Measurements from ENCODE around the gene LRGUK.
"Not testable (repeated sequence)": the region's sequence is repeated elsewhere in the genome, so short reads cannot be mapped to it uniquely, and the experiment has no call there.

LRGUK gene

DNA sequence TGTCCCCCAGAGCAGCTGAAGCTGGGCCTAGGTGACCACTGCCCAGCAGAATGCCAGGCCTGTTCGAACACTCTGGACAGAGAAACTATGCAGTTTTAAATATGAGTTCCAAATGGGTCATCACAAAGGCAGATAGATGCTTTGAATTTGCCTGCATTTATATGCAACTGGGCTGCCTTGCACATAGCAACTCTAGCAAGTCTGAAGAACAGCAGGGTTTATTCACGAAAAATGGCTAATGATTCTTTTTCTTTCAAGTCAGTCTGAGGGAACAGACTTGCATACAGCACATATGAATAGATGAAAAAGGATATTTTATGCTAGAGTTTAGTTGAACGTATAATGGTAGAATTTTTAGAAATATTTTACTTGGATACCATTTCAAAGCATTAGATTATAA is 121.1 kb downstream of the LRGUK start:
- no peak for DNase-seq

DNA sequence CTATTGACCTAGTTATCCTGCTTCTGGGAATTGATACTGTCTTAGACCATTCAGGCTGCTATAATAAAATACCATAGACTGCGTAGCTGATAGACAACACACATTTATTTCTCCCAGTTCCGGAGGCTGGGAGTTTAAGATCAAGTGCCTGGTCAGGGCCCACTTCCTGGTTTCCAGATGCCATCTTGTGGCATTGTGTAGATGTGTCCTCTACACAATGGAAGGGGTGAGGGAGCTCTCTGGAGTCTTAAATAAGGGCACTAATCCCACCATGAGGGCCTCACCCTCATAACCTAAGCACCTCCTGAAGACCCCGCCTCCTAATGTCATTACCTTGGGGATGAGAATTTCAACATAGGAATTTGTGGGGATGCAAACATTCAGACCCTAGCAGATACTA is 127.2 kb downstream of the LRGUK start:
- DNase-seq = no peak

DNA sequence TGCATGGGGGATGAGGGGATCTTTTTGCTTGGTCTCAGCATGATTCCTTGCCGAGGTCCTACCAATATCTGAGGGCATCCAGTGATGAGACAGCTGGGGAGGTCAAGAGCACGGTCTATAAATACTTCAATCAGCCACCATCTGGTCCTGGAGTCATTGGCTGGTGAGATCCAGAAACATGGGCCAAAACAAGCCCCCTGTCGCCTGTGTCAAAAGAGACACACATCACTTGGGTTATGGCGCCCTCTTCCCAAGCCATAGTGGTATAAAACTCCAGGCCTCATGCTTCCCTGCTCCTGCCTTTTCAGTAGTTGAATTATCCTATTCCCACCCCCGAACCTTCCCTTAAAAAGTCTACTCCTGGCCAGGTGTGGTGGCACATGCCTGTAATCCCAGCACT is 128.7 kb downstream of the LRGUK start:
- DNase-seq = no peak

DNA sequence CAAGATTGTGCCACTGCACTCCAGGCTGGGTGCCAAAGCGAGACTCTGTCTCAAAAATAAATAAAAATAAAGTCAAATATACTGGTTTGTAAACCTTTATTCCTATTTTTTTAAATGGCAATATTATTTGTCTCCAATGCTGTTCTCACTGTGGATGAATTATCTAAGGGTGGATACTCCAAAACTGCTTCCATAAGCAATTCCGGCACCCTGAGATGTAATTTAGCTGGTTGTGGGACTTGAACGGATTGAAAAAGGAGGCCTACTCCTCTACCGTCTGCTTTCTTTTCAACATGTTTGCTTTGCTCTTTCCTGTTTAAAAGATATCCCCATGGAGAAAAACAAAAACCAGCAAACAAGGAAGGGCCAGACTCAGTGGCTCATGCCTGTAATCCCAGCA is 135.2 kb downstream of the LRGUK start:
- no peak for DNase-seq

DNA sequence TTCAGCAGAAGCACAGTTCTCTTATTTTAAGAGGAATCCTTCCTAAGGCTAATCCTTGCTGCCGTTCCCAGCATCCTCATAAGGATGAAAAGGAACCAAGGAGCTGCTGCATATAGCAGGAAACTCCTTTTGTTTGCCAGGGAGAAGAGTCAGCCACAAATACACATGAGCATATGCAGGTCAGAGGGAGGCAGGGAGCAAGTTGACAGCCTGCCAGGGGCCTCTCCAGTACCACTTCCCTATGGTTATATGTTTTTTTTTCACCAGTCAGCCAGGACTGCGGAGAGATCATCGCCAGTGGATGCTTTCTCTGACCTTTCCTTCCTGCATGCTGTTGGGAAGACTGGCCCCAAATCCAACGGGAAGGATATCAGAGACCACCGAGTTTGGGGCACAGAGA is 149.8 kb downstream of the LRGUK start:
- no peak for DNase-seq

DNA sequence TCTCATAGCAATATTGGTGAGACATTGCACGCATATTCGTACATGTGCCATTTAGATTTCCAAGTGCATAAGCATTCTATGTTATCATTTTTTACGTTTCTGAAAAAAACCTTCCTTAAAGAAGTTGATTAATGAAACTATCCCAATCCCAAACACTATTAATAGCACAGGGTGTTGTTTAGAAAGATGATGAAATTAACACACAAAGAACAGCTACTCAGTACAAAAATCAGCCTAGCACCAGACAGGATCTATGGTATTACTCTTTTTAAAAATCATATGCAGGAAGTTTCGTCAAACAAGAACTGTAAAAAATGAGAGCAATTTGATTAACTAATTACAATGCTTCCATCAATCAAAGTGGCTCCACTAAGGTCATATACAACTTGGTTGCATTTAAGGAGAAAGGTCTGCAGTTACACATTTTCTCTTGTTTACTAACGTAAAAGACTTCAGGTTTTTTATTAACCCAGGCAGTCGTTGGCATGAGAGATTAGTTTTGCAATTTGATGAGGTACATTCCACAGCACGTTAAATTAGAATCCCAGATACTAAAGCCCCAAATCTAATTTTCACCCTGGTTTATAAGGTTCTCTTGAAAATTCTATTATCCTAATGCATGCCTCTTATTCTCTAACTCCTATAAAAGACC is 151.5 kb downstream of the LRGUK start:
- DNase-seq = no peak

DNA sequence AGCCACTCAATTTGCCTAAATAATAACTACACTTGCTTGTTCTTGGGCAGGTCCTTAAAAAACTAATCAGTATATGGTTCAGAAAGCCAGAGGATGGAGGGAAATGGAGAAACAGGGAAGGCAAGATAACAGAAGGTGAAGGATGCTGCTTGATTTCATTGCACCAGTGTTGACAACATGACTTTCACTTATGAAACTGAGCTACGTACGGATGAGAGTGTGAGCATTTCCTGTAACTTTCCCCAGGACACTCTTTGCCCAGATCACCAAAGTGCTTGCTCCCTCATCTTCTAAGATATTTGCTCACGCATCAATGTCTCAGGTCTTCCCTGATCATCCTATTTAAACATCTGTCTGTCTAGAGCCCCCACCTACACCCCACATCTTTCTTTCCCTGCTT is 152.2 kb downstream of the LRGUK start:
- DNase-seq = no peak

DNA sequence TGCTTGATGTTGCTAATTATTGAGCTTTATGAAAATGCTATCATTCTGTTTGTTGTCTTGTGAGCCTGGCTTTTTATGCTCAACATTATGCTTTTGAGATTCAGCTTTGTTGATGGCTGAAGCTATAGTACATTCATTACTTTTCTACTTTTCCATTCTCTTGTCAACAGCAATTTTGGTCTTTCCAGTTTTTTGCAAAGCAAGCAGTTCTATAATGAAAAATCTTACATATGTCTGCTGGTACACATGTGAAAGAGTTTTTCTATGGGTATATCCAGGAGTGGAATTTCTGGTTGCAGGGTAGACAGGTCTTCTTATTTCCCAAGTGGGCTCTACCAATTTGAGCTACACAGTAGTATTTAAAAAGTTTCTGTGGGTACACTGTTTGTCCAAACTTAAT is 152.8 kb downstream of the LRGUK start:
- no peak for DNase-seq

DNA sequence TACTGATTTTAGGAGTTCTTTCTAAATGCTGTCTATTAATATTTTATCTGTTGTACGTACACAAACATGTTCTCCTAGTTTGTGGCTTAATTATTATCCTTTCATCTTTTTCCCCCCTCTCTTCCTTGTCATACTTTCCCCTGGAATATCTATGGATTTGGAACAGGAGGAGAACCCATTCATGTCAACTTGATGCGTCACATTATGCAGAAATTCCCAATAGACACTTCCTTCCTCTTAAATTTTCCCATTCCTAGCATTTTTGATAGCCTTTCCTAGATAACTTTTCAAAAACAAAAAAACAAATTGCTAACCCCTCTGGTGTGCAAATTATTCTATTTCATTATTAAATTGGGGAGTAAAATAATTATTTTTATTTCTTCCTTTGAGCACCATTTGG is 153.4 kb downstream of the LRGUK start:
- DNase-seq = no peak

DNA sequence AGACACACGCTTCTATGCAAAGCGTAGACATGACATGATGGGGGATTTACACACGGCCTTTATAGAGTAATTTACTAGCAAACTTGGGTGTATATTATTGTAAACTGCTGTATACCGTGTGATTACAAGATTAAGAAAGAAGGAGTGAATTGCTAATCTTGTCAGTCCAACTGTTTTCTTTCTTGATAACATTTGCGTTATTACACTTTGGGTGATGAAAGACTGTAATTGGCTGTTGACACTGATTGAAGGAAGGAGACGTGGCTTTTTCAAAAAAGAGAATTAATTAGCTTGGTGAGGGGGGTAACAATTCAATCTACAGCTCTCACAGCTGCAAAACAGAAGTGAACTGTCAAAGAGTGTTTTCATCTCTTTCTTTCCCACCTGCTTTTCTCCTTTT is 156.9 kb downstream of the LRGUK start:
- no peak for DNase-seq

DNA sequence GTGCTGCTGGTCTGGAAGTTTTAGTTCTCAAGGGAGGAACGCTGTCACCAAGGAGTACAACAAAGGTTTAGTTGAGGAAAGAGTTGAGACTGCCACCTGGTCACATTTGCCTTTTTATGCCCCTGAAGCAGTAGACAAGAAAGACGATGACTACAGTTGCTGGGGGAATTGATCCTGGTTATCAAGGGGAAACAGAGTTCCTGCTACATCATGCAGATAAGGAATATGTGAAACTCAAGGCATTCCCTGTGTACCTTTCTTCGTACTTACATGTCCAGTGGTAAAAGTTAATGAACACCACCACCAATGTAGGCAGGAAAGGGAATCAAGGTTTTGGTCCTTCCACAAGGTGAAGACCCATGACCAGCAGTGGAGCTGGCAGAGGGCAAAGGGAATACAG is 157.8 kb downstream of the LRGUK start:
- no peak for DNase-seq

DNA sequence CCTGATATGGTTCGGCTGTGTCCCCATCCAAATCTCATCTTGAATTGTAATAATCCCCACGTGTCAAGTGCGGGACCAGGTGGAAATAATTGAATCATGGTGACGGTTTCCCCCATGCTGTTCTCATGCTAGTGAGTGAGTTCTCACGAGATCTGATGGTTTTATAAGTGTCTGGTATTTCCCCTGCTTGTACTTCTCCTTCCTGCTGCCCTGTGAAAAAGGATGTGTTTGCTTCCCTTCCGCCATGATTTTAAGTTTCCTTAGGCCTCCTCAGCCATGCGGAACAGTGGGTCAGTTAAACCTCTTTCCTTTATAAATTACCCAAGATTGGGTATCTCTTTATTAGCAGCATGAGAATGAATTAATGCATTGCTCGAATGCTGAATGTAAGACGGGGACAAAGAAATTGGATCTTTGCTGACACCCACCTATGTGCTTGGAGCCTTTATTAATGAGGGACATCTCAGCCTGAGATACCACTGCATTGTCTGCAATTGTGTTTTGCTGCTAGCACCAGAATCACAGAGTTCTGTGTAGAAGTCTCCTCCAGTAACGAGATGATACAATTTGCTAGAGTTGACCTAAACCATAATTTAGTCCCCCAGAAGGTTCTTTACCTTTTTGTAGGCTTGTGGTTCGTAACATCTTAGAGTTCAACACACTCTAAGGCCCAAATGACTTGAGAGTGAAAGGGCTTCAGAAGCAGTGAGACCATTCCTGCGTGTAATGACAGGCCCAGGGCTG is 160.9 kb downstream of the LRGUK start:
- DNase-seq = no peak

DNA sequence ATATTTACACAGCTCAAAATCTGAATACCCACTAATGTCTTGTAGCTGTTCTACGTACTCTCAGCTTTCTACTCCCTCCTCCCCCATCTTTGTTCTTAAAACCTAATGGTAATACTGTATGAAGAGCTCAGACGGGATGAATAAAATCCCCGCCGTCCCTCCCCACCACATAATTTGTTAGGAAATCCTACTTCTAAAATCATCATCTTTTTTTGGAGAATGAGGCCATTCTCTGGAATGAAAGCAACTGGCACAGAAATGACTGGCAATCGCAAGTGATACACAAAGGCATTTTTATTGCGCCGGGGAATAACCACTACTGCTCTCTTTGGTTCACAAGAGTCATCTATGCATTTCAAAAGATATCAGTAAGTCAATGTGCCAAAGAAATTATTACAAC is 162.3 kb downstream of the LRGUK start:
- DNase-seq = no peak

DNA sequence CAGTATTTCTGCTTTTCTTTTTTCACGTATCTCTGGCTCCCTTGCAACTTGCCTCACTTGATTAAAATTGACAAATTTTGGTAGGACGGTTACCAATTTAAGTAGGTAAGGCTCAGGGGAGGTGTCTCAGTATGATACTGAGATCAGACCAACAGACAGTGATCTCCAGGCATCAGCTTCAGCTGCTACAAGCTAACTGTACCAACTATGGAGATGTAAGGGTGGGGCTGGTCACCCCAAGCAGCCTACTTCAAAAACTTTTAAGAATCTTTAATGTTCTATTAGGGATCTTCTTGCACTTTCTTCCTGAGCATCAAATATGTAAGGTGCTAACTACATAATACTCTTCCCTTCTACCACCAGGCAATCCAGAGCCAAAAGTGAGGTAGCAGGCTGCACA is 162.7 kb downstream of the LRGUK start:
- no peak for DNase-seq

DNA sequence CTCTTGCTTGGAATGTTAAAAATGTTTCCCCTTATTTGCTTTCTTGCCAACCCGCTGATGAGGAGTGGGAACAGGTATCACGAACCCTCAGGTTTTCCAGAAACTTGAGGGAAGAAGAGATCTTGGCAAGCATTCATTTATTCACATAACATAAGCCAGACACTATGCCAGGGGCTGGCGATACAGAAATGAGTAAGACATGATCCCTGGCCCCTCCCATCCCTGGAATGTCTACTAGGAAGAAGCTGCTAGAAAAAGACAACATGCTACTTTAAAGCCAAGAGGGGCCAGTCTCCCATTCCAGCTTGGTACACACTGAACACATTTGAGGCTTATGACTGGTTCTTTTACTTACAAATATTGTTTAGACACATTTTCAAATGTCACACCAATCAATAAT is 163.1 kb downstream of the LRGUK start:
- DNase-seq = peak; percentile 73

DNA sequence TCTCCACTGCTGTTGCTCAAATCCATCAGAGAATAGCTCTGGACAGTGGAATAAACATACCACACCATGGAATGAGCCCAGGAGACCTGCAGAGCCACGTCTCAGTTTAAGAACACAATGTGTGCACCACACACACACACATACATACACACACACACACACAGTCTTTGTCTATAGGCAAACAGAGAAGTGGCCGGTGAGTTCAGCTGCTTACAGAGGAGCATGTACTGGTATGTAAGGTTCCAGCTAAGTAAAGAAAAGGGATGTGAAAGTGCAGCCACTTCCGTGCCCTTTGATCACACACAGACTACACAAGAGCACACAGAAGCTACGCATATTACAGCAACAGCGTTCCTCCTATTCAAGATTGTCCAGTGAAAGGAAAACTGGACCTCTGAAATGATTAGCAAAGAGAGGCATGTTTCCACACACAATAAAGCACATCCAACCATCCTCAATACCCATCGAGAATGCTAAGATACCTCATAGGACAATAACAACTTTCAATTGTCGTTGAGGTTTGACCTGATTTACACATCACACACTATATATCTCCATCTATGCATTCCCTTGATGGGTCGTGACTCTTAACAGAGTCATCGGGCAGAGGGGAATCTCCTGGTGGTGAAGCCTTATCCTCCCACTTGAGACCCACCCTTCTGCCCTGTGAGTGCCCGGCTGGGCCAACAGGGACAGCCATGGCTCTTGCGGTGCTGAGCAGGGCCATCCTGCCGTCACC is 166.0 kb downstream of the LRGUK start:
- no peak for DNase-seq

DNA sequence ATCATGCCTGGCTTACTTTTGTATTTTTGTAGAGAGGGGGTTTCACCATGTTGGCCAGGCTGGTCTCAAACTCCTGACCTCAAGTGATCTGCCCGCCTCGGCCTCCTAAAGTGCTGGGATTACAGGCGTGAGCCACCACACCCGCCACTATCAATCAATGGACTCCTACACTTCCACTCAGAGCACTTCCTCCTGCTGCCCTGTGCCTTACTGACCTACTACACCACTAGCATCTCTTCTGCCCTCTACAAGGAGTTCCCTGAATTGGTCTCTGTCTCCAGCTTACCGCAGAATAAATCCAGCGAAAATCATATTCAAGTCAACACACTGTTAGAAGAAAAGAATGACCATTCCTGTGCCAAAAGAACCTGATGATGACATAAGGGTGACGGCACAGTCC is 168.8 kb downstream of the LRGUK start:
- not testable (repeated sequence) for DNase-seq

DNA sequence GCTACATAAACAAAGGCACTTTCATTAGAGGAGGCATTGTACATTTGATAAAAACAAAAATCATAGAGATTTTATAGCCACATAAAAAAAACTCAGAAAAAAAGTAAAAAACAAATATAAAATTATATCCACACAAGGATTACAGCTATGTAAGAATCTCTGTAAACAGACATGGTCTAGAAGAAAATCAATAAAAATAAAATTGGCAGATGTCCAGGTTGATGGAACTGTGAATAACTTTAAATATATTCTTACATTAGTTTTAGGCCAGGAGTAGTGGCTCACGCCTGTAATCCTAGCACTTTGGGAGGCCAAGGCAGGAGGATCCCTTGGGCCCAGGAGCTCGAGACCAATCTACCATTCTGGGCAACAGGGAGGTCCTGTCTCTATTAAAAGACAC is 170.3 kb downstream of the LRGUK start:
- DNase-seq = no peak

DNA sequence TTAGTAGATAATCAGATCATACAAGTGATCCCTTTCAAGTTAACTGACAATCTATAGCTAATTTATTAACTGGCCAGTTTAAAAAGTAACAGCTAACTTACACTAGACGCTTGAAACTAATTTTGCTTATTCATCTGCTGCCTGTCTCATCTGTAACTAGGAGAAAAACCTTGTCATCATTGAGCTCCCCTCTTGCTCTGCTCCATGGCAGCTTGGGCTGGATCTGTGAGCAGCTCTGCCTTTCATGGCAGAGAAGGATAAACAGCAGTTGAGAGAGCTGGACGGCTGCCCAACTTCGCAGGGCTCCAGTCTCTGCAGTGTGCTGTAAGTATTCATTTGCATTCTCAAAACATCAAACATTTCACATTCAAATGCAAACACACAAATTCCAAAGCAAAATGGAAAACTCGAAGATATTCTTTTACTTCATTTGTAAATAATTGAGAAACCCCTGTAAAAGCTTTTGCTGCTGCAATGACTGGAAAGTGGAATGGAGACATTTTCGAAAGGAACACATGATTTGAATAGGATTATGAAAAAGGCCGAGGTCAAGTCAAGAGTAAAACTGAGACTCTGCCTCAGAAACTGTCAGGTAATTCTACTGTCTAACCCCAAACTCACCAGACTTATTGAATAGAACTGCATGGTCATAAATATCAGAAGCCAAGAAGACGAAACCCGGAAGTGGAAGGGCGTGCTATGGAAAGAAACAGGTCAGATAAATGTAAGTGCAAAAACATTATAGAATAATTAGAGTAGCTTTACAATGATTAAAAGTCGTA is 172.0 kb downstream of the LRGUK start:
- no peak for DNase-seq

DNA sequence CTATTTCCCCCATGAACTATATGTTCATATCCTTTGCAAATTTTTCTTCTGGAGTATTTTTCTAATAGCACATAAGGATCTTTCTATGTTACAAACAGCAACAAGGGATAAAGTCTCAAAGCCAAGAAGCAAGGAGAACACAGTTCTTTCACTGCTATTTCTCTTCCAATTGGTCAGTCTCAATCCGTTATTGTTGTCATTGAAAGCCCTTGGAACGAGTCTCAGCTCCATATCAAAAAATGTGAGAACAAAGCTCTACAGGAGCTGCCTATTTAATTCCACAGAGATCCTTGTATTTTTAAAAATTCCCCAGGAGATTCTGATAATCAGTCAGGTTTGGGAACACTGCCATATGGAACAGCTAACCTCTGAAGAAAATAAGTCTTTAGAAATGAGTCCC is 173.8 kb downstream of the LRGUK start:
- DNase-seq = no peak

DNA sequence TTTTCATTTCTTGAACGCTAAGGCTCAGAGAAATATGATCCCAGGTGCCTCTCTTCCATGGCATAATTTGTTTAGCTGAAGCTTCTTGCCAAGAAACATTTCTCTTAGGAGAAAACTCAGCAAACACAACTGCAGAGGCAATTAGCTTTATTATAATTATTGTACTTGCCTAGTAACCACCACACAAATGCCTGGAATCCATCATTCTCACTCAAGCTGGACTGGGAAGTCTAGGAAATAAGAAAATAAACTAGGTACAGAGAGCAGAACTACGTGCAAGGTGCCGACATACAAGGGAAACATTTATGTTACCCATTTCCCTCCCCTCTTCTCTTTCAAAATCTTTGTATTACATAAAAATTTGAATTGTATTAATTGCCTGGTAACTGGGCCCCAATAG is 174.5 kb downstream of the LRGUK start:
- no peak for DNase-seq

DNA sequence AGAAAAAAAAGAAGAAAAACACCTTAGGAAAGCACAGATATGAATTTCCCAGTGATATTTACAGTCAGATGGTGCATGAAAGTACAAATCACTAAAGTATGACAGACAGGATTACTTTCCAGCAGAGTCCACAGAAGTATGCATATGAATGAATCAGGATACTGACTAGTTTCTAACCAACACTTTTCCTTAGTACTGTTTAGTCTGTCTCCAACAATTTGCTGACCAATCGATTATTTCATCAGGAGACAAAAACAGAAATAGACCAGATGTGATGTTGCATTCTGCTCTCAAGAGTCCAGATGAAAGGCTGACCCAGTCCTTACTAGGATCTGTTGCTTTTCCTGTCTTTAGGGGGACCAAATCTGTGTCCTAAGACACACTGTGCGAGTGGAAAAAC is 175.0 kb downstream of the LRGUK start:
- DNase-seq = peak; percentile 20

DNA sequence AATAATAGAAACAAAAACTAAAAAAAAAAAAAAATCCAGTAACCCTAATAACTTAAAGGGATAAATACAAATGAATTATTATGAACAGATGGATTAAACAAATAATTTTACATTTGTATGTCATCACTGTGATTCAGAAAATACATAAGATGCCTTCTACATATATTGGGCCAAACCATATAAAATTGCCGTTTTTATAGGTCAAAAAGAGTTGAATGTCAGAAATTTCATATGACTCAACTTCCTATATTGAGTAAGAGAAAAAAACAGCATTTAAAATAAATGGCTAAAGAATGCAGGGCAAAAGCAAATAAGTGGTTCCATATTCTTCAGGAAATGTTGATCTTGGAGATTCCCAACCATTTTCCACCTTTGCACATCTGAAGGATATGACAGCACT is 180.2 kb downstream of the LRGUK start:
- peak; percentile 77 for DNase-seq
